Neural cell (in vitro differentiated cells): ENCODE results near the gene CDH12. TPM values are rescaled to one million over a fixed set of nuclear protein-coding genes. Genes with fewer than 3 reads are reported as not detected.

Experiments
- H2AFZ ChIP-seq: fragments of 200-600, 300-800 bp; sonication (generic), shearing (Covaris generic); 2 replicates; pipeline ENCODE4 v1.6.0; 2014; ENCODE audit warnings: low read depth, mild to moderate bottlenecking, antibody characterized with exemption, low read length, moderate library complexity
- H3F3A ChIP-seq: fragments of 200-600 bp; shearing (Covaris generic); 2 replicates; pipeline ENCODE4 v1.6.1; 2016; ENCODE audit warnings: mild to moderate bottlenecking, moderate library complexity, mixed read lengths, antibody characterized with exemption, low read length; ENCODE audit not compliant: insufficient read depth, poor library complexity, severe bottlenecking
- H3K27ac ChIP-seq: fragments of 200-600, 300-800 bp; sonication (generic), shearing (Covaris generic); 2 replicates; pipeline ENCODE4 v1.5.1; 2014; ENCODE audit warnings: mild to moderate bottlenecking, low read length, moderate library complexity
- H3K27me3 ChIP-seq: fragments of 300-800, 200-600 bp; sonication (generic), shearing (Covaris generic); 2 replicates; pipeline ENCODE4 v1.6.0; 2014; ENCODE audit warnings: mild to moderate bottlenecking, low read depth, low read length, moderate library complexity; ENCODE audit not compliant: insufficient read depth
- H3K36me3 ChIP-seq: fragments of 300-800, 200-600 bp; sonication (generic), shearing (Covaris generic); 2 replicates; pipeline ENCODE4 v1.5.1; 2014; ENCODE audit warnings: mild to moderate bottlenecking, antibody characterized with exemption, low read length, moderate library complexity; ENCODE audit not compliant: insufficient read depth
- H3K4me2 ChIP-seq: fragments of 300-800, 200-600 bp; sonication (generic), shearing (Covaris generic); 2 replicates; pipeline ENCODE4 v1.6.0; 2014; ENCODE audit warnings: mild to moderate bottlenecking, low read length
- H3K4me3 ChIP-seq: fragments of 300-800, 200-600 bp; sonication (generic), shearing (Covaris generic); 2 replicates; pipeline ENCODE4 v1.5.1; 2014; ENCODE audit warnings: mild to moderate bottlenecking, low read length, moderate library complexity
- H3K79me2 ChIP-seq: fragments of 200-600 bp; shearing (Covaris generic); replicated peaks from 2 replicates; pipeline ENCODE4 v1.6.0; 2014; ENCODE audit warnings: mild to moderate bottlenecking, low read length, moderate library complexity; ENCODE audit not compliant: insufficient read depth
- H3K9ac ChIP-seq: fragments of 300-800, 200-600 bp; sonication (generic), shearing (Covaris generic); 2 replicates; pipeline ENCODE4 v1.6.1; 2016; ENCODE audit warnings: mild to moderate bottlenecking, low read length, mixed read lengths
- H3K9me2 ChIP-seq: fragments of 200-600 bp; shearing (Covaris generic); 2 replicates; pipeline ENCODE4 v1.6.1; 2016; ENCODE audit warnings: mild to moderate bottlenecking, low read length, mixed read lengths; ENCODE audit not compliant: insufficient read depth
- H3K9me3 ChIP-seq: fragments of 200-600, 300-800 bp; sonication (generic), shearing (Covaris generic); 2 replicates; pipeline ENCODE4 v1.6.1; 2016; ENCODE audit warnings: mild to moderate bottlenecking, mixed run types, low read length, moderate library complexity, mixed read lengths
- H4K20me1 ChIP-seq: fragments of 200-600 bp; shearing (Covaris generic); 2 replicates; pipeline ENCODE4 v1.6.1; 2016; ENCODE audit warnings: mild to moderate bottlenecking, mixed run types; ENCODE audit not compliant: insufficient read depth
- EP300 ChIP-seq: fragments of 450-650 bp; conservative IDR thresholded peaks from 2 replicates; pipeline ENCODE4 v1.6.1; 2014; ENCODE audit warnings: antibody characterized with exemption, mild to moderate bottlenecking, moderate library complexity; ENCODE audit not compliant: poor library complexity, severe bottlenecking
- EZH2 ChIP-seq: fragments of 200-600, 300-800 bp; shearing (Covaris generic), sonication (generic); IDR thresholded peaks from 2 replicates; pipeline ENCODE4 v1.6.1; 2014; ENCODE audit warnings: antibody characterized with exemption, low read length, borderline replicate concordance, mild to moderate bottlenecking; ENCODE audit not compliant: insufficient read depth, poor library complexity, severe bottlenecking
- MXI1 ChIP-seq: fragments of 450-650 bp; conservative IDR thresholded peaks from 2 replicates; pipeline ENCODE4 v1.6.1; 2014; ENCODE audit warnings: antibody characterized with exemption, mild to moderate bottlenecking; ENCODE audit not compliant: poor library complexity, severe bottlenecking
- POLR2AphosphoS5 ChIP-seq: IDR thresholded peaks from 2 replicates; pipeline ENCODE4 v1.6.1; 2012
- RAD21 ChIP-seq: fragments of 450-650 bp; conservative IDR thresholded peaks from 2 replicates; pipeline ENCODE4 v1.6.1; 2014; ENCODE audit warnings: antibody characterized with exemption, mild to moderate bottlenecking, moderate library complexity
- SMC3 ChIP-seq: fragments of 450-650 bp; conservative IDR thresholded peaks from 2 replicates; pipeline ENCODE4 v1.6.1; 2014; ENCODE audit warnings: antibody characterized with exemption, mild to moderate bottlenecking, moderate library complexity; ENCODE audit not compliant: poor library complexity
- TAF1 ChIP-seq: IDR thresholded peaks from 2 replicates; pipeline ENCODE4 v1.6.1; 2012; ENCODE audit warnings: low read depth
- polyA plus RNA-seq: library from polyadenylated mRNA; depleted of rRNA; stranded (reverse); fragments of >200 nt; gene quantifications from 2 replicates; pipeline ENCODE4 v1.2.3, GENCODE V29; 2014
- TF ChIP-seq, protein P1 (sequence below): IDR thresholded peaks from 2 replicates; pipeline ENCODE4 v1.6.1; 2012; ENCODE audit warnings: borderline replicate concordance
- TF ChIP-seq, protein P2 (sequence below): fragments of 450-650 bp; IDR thresholded peaks from 2 replicates; pipeline ENCODE4 v1.5.1; 2014; ENCODE audit warnings: antibody characterized with exemption, mild to moderate bottlenecking, moderate library complexity; ENCODE audit not compliant: poor library complexity, severe bottlenecking

CDH12 gene
- polyA plus RNA-seq, 1 donor from 2014 or later, result 2.1 TPM

DNA sequence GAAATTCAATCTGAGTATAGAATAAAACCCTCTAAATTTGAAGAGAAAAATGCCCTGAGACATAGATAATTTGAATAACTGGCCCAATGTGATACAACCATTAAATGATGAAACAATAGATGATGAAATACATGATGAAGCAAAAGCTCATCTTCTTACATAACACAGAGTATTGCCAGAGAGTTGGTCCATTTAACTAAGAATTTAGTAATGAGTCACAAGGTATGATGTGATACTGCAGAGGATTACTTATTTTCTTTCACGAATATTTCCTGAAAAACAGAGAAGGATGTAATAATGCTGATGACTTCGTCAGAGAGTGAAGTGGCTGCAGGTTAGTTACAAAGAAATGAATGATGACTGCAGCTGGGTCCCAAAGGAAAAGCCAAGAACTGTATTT, 379.3 kb downstream of the CDH12 start:
- Histone ChIP-seq H3K27me3 (no peaks in the 10 kb centered on the region), H3K36me3 (no peaks in the 10 kb centered on the region), H3K79me2 (no peaks in the 10 kb centered on the region), H3K9me3 (no peaks in the 10 kb centered on the region), H3K27ac (no peak overlapping the region), H2AFZ (no peak overlapping the region), H3K9ac (no peak overlapping the region), H3K4me2 (no peak overlapping the region), H4K20me1 (no peaks in the 10 kb centered on the region), H3K4me3 (no peak overlapping the region), H3F3A (no peaks in the 10 kb centered on the region), H3K9me2 (no peaks in the 10 kb centered on the region)
- TF ChIP-seq, protein P1, sequence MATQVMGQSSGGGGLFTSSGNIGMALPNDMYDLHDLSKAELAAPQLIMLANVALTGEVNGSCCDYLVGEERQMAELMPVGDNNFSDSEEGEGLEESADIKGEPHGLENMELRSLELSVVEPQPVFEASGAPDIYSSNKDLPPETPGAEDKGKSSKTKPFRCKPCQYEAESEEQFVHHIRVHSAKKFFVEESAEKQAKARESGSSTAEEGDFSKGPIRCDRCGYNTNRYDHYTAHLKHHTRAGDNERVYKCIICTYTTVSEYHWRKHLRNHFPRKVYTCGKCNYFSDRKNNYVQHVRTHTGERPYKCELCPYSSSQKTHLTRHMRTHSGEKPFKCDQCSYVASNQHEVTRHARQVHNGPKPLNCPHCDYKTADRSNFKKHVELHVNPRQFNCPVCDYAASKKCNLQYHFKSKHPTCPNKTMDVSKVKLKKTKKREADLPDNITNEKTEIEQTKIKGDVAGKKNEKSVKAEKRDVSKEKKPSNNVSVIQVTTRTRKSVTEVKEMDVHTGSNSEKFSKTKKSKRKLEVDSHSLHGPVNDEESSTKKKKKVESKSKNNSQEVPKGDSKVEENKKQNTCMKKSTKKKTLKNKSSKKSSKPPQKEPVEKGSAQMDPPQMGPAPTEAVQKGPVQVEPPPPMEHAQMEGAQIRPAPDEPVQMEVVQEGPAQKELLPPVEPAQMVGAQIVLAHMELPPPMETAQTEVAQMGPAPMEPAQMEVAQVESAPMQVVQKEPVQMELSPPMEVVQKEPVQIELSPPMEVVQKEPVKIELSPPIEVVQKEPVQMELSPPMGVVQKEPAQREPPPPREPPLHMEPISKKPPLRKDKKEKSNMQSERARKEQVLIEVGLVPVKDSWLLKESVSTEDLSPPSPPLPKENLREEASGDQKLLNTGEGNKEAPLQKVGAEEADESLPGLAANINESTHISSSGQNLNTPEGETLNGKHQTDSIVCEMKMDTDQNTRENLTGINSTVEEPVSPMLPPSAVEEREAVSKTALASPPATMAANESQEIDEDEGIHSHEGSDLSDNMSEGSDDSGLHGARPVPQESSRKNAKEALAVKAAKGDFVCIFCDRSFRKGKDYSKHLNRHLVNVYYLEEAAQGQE, result no peak
- TF ChIP-seq MXI1, result no peak

DNA sequence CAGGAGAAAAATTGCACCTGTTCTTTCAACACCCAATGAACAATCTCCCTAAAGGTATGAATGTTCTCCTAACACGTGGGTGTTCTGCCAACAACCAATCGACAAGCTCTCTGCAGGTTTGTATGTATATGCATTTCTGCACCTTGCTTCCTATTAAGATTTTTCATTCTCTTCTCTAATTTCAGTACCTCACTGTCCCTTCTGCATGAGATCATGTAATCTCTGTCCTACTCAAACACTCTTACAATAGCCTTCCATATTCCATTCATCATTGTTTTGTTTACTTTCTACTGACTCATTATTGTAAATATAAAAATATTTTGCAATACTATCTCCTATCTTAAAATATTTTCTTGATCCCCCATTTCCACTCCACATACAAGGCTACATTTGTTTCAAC, 382.0 kb downstream of the CDH12 start:
- Histone ChIP-seq H3K9ac (no peak overlapping the region), H3K27me3 (no peaks in the 10 kb centered on the region), H3K27ac (no peak overlapping the region), H3F3A (no peaks in the 10 kb centered on the region), H3K9me3 (no peaks in the 10 kb centered on the region), H3K4me3 (no peak overlapping the region), H4K20me1 (no peaks in the 10 kb centered on the region), H3K36me3 (no peaks in the 10 kb centered on the region), H3K79me2 (no peaks in the 10 kb centered on the region), H3K9me2 (no peaks in the 10 kb centered on the region), H2AFZ (no peak overlapping the region), H3K4me2 (no peak overlapping the region)
- TF ChIP-seq RAD21 (no peak), SMC3 (no peak), EP300 (no peak), TAF1 (no peak), POLR2AphosphoS5 (no peak), EZH2 (no peak), MXI1 (no peak)
- TF ChIP-seq, protein P1, result no peak
- TF ChIP-seq, protein P2, sequence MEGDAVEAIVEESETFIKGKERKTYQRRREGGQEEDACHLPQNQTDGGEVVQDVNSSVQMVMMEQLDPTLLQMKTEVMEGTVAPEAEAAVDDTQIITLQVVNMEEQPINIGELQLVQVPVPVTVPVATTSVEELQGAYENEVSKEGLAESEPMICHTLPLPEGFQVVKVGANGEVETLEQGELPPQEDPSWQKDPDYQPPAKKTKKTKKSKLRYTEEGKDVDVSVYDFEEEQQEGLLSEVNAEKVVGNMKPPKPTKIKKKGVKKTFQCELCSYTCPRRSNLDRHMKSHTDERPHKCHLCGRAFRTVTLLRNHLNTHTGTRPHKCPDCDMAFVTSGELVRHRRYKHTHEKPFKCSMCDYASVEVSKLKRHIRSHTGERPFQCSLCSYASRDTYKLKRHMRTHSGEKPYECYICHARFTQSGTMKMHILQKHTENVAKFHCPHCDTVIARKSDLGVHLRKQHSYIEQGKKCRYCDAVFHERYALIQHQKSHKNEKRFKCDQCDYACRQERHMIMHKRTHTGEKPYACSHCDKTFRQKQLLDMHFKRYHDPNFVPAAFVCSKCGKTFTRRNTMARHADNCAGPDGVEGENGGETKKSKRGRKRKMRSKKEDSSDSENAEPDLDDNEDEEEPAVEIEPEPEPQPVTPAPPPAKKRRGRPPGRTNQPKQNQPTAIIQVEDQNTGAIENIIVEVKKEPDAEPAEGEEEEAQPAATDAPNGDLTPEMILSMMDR, result no peak
